ENCODE results near the gene WWOX.

- no peak for TF ChIP-seq REST (IDR thresholded peaks at IDR 0.05)
- no peak for TF ChIP-seq EP300 (IDR thresholded peaks at IDR 0.05)
- TF ChIP-seq, protein P1, sequence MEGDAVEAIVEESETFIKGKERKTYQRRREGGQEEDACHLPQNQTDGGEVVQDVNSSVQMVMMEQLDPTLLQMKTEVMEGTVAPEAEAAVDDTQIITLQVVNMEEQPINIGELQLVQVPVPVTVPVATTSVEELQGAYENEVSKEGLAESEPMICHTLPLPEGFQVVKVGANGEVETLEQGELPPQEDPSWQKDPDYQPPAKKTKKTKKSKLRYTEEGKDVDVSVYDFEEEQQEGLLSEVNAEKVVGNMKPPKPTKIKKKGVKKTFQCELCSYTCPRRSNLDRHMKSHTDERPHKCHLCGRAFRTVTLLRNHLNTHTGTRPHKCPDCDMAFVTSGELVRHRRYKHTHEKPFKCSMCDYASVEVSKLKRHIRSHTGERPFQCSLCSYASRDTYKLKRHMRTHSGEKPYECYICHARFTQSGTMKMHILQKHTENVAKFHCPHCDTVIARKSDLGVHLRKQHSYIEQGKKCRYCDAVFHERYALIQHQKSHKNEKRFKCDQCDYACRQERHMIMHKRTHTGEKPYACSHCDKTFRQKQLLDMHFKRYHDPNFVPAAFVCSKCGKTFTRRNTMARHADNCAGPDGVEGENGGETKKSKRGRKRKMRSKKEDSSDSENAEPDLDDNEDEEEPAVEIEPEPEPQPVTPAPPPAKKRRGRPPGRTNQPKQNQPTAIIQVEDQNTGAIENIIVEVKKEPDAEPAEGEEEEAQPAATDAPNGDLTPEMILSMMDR (IDR thresholded peaks at IDR 0.05) = no peak
- TF ChIP-seq RAD21 (conservative IDR thresholded peaks at IDR 0.05 in 1 of 2, IDR thresholded peaks at IDR 0.05 in 1 of 2) = no peak
- TF ChIP-seq SMC3 (IDR thresholded peaks at IDR 0.05) = no peak
- TF ChIP-seq ESRRA (IDR thresholded peaks at IDR 0.05; ENCODE audit: borderline replicate concordance, low read length) = no peak
- no peak for TF ChIP-seq RFX5 (IDR thresholded peaks at IDR 0.05)
- no peak for TF ChIP-seq KDM5A (IDR thresholded peaks at IDR 0.05)
- no peak for TF ChIP-seq POLR2A (IDR thresholded peaks at IDR 0.05; ENCODE audit: low read length)
- no peak for TF ChIP-seq RCOR1 (IDR thresholded peaks at IDR 0.05; ENCODE audit: low read depth, low read length)
Observed at GRCh38 chr16:79079656-79080420, 980.4 kb downstream of the WWOX start.
